ENCODE results near the gene ZNF592. TPM values are rescaled to one million over a fixed set of nuclear protein-coding genes. Genes with fewer than 3 reads are reported as not detected.
A peak's percentile ranks its signal among the peaks of the same experiment; 100 is the strongest.

The ZNF592 gene
- polyA plus RNA-seq, 2 of the 4 experiments (the other 2 are of a cell fraction) = 12.4 to 13.9 TPM

DNA sequence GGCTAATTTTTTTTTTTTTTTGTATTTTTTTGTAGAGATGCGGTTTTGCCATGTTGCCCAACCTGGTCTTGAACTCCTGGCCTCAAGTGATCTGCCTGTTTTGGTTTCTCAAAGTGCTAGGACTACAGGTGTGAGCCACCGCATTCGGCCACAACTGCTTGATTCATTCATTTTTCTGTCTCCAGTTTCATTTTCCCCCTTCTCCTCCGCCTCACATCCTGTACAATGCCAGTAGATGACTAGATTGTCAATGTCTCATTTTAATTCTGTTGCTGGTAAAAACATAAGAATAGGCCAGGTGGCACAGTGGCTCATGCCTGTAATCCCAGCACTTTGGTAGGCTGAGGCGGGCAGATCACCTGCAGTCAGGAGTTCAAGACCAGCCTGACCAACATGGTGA is 12.0 kb upstream of the ZNF592 start:
- Histone ChIP-seq H3K4me1 (peaks cover 41% of the 10 kb centered on the region), H3K9me3 (no peaks in the 10 kb centered on the region), H3K4me3 (no peak overlapping the region), H3K4me2 (peak overlapping the region; percentile 71; the same call in 1 of the 3 replicates), H3K27ac (peak overlapping the region; percentile 82 to 91)
- ATAC-seq = no peak
- ChIA-PET CTCF (interaction anchor here (0.6 to 2.5 kb wide), 6 partner anchors 13 to 193 kb away, joined by 3 to 18 read pairs (median 5); no protein-coding TSS in a partner anchor), POLR2A (interaction anchor here (0.6 to 5.5 kb wide), 3 partner anchors 11 to 79 kb away, joined by 4 to 119 read pairs (median 33); partner anchors contain the start of gene SEC11A)
- no peak for TF ChIP-seq MYC (IDR thresholded peaks at IDR 0.05; ENCODE audit: borderline replicate concordance, low read length)
- TF ChIP-seq CHD4 (IDR thresholded peaks at IDR 0.05; ENCODE audit: borderline replicate concordance) = no peak
- no peak for TF ChIP-seq SREBF2 (IDR thresholded peaks at IDR 0.05)
- no peak for TF ChIP-seq EHF (CRISPR knock-in tag; IDR thresholded peaks at IDR 0.05)
- no peak for TF ChIP-seq NR3C1 (IDR thresholded peaks at IDR 0.05)
- TF ChIP-seq HOXA7 (CRISPR knock-in tag; IDR thresholded peaks at IDR 0.05) = no peak
- no peak for TF ChIP-seq SMC3 (IDR thresholded peaks at IDR 0.05)
- no peak for TF ChIP-seq BHLHE40 (IDR thresholded peaks at IDR 0.05; ENCODE audit: low read depth, low read length)
- no peak for TF ChIP-seq TFCP2L1 (CRISPR knock-in tag; IDR thresholded peaks at IDR 0.05)
- TF ChIP-seq CHD2 (IDR thresholded peaks at IDR 0.05; ENCODE audit: low read length, partially characterized antibody) = no peak
- no peak for TF ChIP-seq RFX5 (IDR thresholded peaks at IDR 0.05)
- TF ChIP-seq, protein P1, sequence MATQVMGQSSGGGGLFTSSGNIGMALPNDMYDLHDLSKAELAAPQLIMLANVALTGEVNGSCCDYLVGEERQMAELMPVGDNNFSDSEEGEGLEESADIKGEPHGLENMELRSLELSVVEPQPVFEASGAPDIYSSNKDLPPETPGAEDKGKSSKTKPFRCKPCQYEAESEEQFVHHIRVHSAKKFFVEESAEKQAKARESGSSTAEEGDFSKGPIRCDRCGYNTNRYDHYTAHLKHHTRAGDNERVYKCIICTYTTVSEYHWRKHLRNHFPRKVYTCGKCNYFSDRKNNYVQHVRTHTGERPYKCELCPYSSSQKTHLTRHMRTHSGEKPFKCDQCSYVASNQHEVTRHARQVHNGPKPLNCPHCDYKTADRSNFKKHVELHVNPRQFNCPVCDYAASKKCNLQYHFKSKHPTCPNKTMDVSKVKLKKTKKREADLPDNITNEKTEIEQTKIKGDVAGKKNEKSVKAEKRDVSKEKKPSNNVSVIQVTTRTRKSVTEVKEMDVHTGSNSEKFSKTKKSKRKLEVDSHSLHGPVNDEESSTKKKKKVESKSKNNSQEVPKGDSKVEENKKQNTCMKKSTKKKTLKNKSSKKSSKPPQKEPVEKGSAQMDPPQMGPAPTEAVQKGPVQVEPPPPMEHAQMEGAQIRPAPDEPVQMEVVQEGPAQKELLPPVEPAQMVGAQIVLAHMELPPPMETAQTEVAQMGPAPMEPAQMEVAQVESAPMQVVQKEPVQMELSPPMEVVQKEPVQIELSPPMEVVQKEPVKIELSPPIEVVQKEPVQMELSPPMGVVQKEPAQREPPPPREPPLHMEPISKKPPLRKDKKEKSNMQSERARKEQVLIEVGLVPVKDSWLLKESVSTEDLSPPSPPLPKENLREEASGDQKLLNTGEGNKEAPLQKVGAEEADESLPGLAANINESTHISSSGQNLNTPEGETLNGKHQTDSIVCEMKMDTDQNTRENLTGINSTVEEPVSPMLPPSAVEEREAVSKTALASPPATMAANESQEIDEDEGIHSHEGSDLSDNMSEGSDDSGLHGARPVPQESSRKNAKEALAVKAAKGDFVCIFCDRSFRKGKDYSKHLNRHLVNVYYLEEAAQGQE (IDR thresholded peaks at IDR 0.05) = no peak
- TF ChIP-seq, protein P2, sequence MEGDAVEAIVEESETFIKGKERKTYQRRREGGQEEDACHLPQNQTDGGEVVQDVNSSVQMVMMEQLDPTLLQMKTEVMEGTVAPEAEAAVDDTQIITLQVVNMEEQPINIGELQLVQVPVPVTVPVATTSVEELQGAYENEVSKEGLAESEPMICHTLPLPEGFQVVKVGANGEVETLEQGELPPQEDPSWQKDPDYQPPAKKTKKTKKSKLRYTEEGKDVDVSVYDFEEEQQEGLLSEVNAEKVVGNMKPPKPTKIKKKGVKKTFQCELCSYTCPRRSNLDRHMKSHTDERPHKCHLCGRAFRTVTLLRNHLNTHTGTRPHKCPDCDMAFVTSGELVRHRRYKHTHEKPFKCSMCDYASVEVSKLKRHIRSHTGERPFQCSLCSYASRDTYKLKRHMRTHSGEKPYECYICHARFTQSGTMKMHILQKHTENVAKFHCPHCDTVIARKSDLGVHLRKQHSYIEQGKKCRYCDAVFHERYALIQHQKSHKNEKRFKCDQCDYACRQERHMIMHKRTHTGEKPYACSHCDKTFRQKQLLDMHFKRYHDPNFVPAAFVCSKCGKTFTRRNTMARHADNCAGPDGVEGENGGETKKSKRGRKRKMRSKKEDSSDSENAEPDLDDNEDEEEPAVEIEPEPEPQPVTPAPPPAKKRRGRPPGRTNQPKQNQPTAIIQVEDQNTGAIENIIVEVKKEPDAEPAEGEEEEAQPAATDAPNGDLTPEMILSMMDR (IDR thresholded peaks at IDR 0.05) = no peak
- FAIRE-seq = no peak
- 98% methylated on average over 5 of the region's 5 CpGs for WGBS (ENCODE audit: missing lambda C conversion rate)
- DNase-seq (ENCODE audit: low read depth in 1 of 2, low spot score in 1 of 2) = no peak

DNA sequence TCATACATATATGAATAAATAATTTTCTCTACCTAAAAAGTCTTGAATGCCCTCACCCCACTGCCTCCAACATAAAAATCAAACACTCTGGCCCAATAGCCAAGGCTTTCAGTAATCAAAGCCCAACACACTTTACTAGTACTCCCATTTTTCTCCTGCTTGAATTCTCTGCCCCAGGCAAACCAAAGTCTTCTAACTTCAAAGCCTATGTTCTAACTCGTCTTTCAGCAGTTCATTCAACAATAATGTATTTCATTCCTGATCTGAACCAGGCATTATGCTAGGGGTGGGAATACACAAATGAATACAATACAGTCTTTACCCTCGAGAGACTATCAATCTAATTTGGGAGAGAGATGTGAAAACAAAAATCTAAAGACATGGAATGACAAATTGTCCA is 11.4 kb upstream of the ZNF592 start:
- no peak overlapping the region for H3K4me2 ChIP-seq
- H3K9me3 ChIP-seq = no peaks in the 10 kb centered on the region
- CTCF ChIA-PET = interaction anchor here (0.9 kb wide), 1 partner anchor 10 kb away, joined by 3 read pairs; no protein-coding TSS in a partner anchor
- peak overlapping the region; percentile 82 to 91; a peak in 5 of 6 replicates for H3K27ac ChIP-seq
- TF ChIP-seq EHMT2 (IDR thresholded peaks at IDR 0.05; ENCODE audit: low read depth) = no peak
- TF ChIP-seq, protein P3, sequence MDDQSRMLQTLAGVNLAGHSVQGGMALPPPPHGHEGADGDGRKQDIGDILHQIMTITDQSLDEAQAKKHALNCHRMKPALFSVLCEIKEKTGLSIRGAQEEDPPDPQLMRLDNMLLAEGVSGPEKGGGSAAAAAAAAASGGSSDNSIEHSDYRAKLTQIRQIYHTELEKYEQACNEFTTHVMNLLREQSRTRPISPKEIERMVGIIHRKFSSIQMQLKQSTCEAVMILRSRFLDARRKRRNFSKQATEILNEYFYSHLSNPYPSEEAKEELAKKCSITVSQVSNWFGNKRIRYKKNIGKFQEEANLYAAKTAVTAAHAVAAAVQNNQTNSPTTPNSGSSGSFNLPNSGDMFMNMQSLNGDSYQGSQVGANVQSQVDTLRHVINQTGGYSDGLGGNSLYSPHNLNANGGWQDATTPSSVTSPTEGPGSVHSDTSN (IDR thresholded peaks at IDR 0.05) = no peak
- no peak for TF ChIP-seq JUN (IDR thresholded peaks at IDR 0.05)
- TF ChIP-seq ZSCAN20 (CRISPR knock-in tag; IDR thresholded peaks at IDR 0.05) = no peak
- no peak for TF ChIP-seq CBX2 (IDR thresholded peaks at IDR 0.05; ENCODE audit: borderline replicate concordance, low read depth)
- TF ChIP-seq, protein P2 (IDR thresholded peaks at IDR 0.05) = no peak
- TF ChIP-seq, protein P1 (IDR thresholded peaks at IDR 0.05) = no peak
- TF ChIP-seq EHF (CRISPR knock-in tag; IDR thresholded peaks at IDR 0.05) = no peak
- no peak for TF ChIP-seq MYC (IDR thresholded peaks at IDR 0.05; ENCODE audit: borderline replicate concordance, low read length)
- TF ChIP-seq NFE2L2 (conservative IDR thresholded peaks at IDR 0.05; ENCODE audit: low read length) = no peak
- FAIRE-seq (no peak), ATAC-seq (no peak), DNase-seq (ENCODE audit: low read depth in 1 of 2, low spot score in 1 of 2) (no peak)
- 81% methylated on average over 2 of the region's 2 CpGs for WGBS (ENCODE audit: missing lambda C conversion rate)
- no peak overlapping the region for H3K4me3 ChIP-seq
- POLR2A ChIA-PET = no interaction called here
- peaks cover 40% of the 10 kb centered on the region for H3K4me1 ChIP-seq
